ENCODE results near the gene ZFYVE19.

Gene ZFYVE19

GRCh38 chr15:40775740-40776536, 31.0 kb upstream of the ZFYVE19 start:
- DNase-seq, result no peak

- peak; percentile 65 for DNase-seq
These were observed 30.2 kb upstream of the ZFYVE19 start for GRCh38 chr15:40776537-40777141.

GRCh38 chr15:40782609-40783227, 24.2 kb upstream of the ZFYVE19 start:
- peak; percentile 76 for DNase-seq

- DNase-seq, result no peak
These were observed 21.7 kb upstream of the ZFYVE19 start for GRCh38 chr15:40785164-40785563.

- DNase-seq, result no peak
These were observed 21.1 kb upstream of the ZFYVE19 start for GRCh38 chr15:40785814-40786213.

- peak; percentile 58 for DNase-seq
These were observed 19.5 kb upstream of the ZFYVE19 start for GRCh38 chr15:40787344-40787841.

GRCh38 chr15:40787991-40788390, 18.9 kb upstream of the ZFYVE19 start:
- DNase-seq, result no peak

GRCh38 chr15:40789119-40789518, 17.8 kb upstream of the ZFYVE19 start:
- no peak for DNase-seq

GRCh38 chr15:40789999-40790398, 16.9 kb upstream of the ZFYVE19 start:
- DNase-seq, result no peak

- DNase-seq, result no peak
These were observed 16.2 kb upstream of the ZFYVE19 start for GRCh38 chr15:40790718-40791117.

- no peak for DNase-seq
These were observed 14.5 kb upstream of the ZFYVE19 start for GRCh38 chr15:40792394-40792793.

- DNase-seq, result no peak
These were observed 13.5 kb upstream of the ZFYVE19 start for GRCh38 chr15:40793216-40793989.

GRCh38 chr15:40796041-40796440, 10.8 kb upstream of the ZFYVE19 start:
- no peak for DNase-seq

GRCh38 chr15:40796512-40796911, 10.4 kb upstream of the ZFYVE19 start:
- DNase-seq, result no peak

- no peak for DNase-seq
These were observed 7.4 kb upstream of the ZFYVE19 start for GRCh38 chr15:40799523-40799922.

GRCh38 chr15:40803076-40803475, 3.8 kb upstream of the ZFYVE19 start:
- no peak for DNase-seq

- no peak for DNase-seq
These were observed 3.2 kb upstream of the ZFYVE19 start for GRCh38 chr15:40803688-40804087.

GRCh38 chr15:40806672-40807027, 239 bp upstream of the ZFYVE19 start:
- DNase-seq, result no peak

- no peak for DNase-seq
These were observed 1.1 kb downstream of the ZFYVE19 start for GRCh38 chr15:40807888-40808461.

- no peak for DNase-seq
These were observed 2.1 kb downstream of the ZFYVE19 start for GRCh38 chr15:40808861-40809450.

GRCh38 chr15:40812721-40813425, 6.0 kb downstream of the ZFYVE19 start:
- no peak for DNase-seq
